ENCODE measurements around the gene NCOR1. TPM values are rescaled to one million over a fixed set of nuclear protein-coding genes. Genes with fewer than 3 reads are reported as not detected.
"Not testable (repeated sequence)": the region's sequence is repeated elsewhere in the genome, so short reads cannot be mapped to it uniquely, and the experiment has no call there.

The NCOR1 gene
- total RNA-seq, 4 donors from 2014 or later: 120 to 163 (median 134) TPM

- no peak for ATAC-seq (ENCODE audit: low FRiP score)
- no peak for DNase-seq (ENCODE audit: low spot score)
- TF ChIP-seq CTCF (IDR thresholded peaks at IDR 0.05): no peak
Observed at GRCh38 chr17:16171613-16172012, 43.7 kb downstream of the NCOR1 start.

- DNase-seq (ENCODE audit: low spot score); ATAC-seq (ENCODE audit: low FRiP score): not testable (repeated sequence)
Observed at GRCh38 chr17:16166766-16167165, 48.6 kb downstream of the NCOR1 start.

GRCh38 chr17:16158714-16159113, 56.6 kb downstream of the NCOR1 start:
- ATAC-seq (ENCODE audit: low FRiP score) (no peak), DNase-seq (ENCODE audit: low spot score) (no peak)

GRCh38 chr17:16155536-16155935, 59.8 kb downstream of the NCOR1 start:
- no peak for ATAC-seq (ENCODE audit: low FRiP score)
- no peak for TF ChIP-seq CTCF (IDR thresholded peaks at IDR 0.05)
- no peak for DNase-seq (ENCODE audit: low spot score)

More at GRCh38 chr17:16158714-16159113, 56.6 kb downstream of the NCOR1 start:
- no peak for TF ChIP-seq CTCF (IDR thresholded peaks at IDR 0.05)

GRCh38 chr17:16152326-16152725, 63.0 kb downstream of the NCOR1 start:
- not testable (repeated sequence) for DNase-seq (ENCODE audit: low spot score)

GRCh38 chr17:16150251-16150856, 65.0 kb downstream of the NCOR1 start:
- ATAC-seq (ENCODE audit: low FRiP score) (no peak), DNase-seq (ENCODE audit: low spot score) (no peak)
- no peak for TF ChIP-seq CTCF (IDR thresholded peaks at IDR 0.05)

More at GRCh38 chr17:16152326-16152725, 63.0 kb downstream of the NCOR1 start:
- not testable (repeated sequence) for ATAC-seq (ENCODE audit: low FRiP score)

- ATAC-seq (ENCODE audit: low FRiP score) (no peak), DNase-seq (ENCODE audit: low spot score) (no peak)
- no peak for TF ChIP-seq CTCF (IDR thresholded peaks at IDR 0.05)
Observed at GRCh38 chr17:16148596-16148995, 66.7 kb downstream of the NCOR1 start.

GRCh38 chr17:16145319-16145890, 69.9 kb downstream of the NCOR1 start:
- DNase-seq (ENCODE audit: low spot score); ATAC-seq (ENCODE audit: low FRiP score): not testable (repeated sequence)

Measured in omental fat pad (tissue), 4 donors.